Mucosa of descending colon (tissue), 3 donors: ENCODE data around the gene FCHSD2. TPM values are rescaled to one million over a fixed set of nuclear protein-coding genes. Genes with fewer than 3 reads are reported as not detected.
A peak's percentile ranks its signal among the peaks of the same experiment; 100 is the strongest.

ENCODE experiments used
- ATAC-seq: fragments of 200-7000 bp; cut with Tn5 transposase; one replicate; pipeline ENCODE4 v1.9.1; 2020; ENCODE audit warnings: mild to moderate bottlenecking, moderate library complexity
- DNase-seq, 3 donors: peaks; one replicate each; pipeline ENCODE4 v3.0.0-alpha.2; 2020
- H3K36me3 ChIP-seq: fragments of 200-600 bp; one replicate; pipeline ENCODE4 v1.8.0; 2021; ENCODE audit warnings: low read depth, mild to moderate bottlenecking
- H3K4me1 ChIP-seq: fragments of 200-600 bp; one replicate; pipeline ENCODE4 v1.8.0; 2021; ENCODE audit warnings: low read depth, mild to moderate bottlenecking
- H3K4me3 ChIP-seq: fragments of 200-600 bp; one replicate; pipeline ENCODE4 v1.8.0; 2021; ENCODE audit warnings: mild to moderate bottlenecking
- H3K9me3 ChIP-seq: fragments of 200-600 bp; one replicate; pipeline ENCODE4 v1.8.0; 2021; ENCODE audit warnings: mild to moderate bottlenecking
- CTCF ChIP-seq: fragments of 200-600 bp; IDR thresholded peaks from one replicate; pipeline ENCODE4 v1.8.0; 2022; ENCODE audit warnings: antibody characterized with exemption, mild to moderate bottlenecking
- intact Hi-C, 2 donors: fragments of 100-400 bp; cut with DNase I in 1 of 2; cut with micrococcal nuclease in 1 of 2; formaldehyde crosslinking; loops; one replicate each; pipeline versions ENCODE4 v1.11.0 to v1.11.1; 2022; cut with DNase I, micrococcal nuclease
- total RNA-seq, 3 donors: library from RNA; stranded (reverse); fragmentation: NEBNext Ultra II Directional in 2 of 3; extraction: Animal tissue kit (Norgen Biotek cat#: 25700) in 2 of 3; gene quantifications; one replicate each; pipeline versions ENCODE4 v1.2.1 to v1.2.4, GENCODE V29; 2021 to 2023
- donor health status: DM: no; HTN: no; CAD: no; lungs with moderate emphysema.
- donor health status: DM: no; HTN: no; CAD: no.
- donor health status: DM: no; HTN: yes; CAD: no.

The FCHSD2 gene
- total RNA-seq, 3 donors from 2014 or later: 15.7 to 41.6 (median 21.6) TPM

- Histone ChIP-seq H3K36me3 (no peaks in the 10 kb centered on the region), H3K9me3 (no peaks in the 10 kb centered on the region), H3K4me3 (no peak overlapping the region), H3K4me1 (peaks cover 6% of the 10 kb centered on the region)
- peak; percentile 63 for ATAC-seq
- intact Hi-C loops: no loop called here
- peak in 2 of 3 donors; percentile 30 to 42 for DNase-seq
- TF ChIP-seq CTCF: no peak
These were observed 12.1 kb upstream of the FCHSD2 start for GRCh38 chr11:73154178-73154577.

GRCh38 chr11:73152861-73153483 is 10.9 kb upstream of the FCHSD2 start:
- Histone ChIP-seq H3K9me3 (no peaks in the 10 kb centered on the region), H3K4me3 (no peak overlapping the region), H3K4me1 (peaks cover 4% of the 10 kb centered on the region), H3K36me3 (no peaks in the 10 kb centered on the region)
- intact Hi-C loops: no loop called here
- TF ChIP-seq CTCF: no peak
- DNase-seq (peak; percentile 48 to 69 (median 55)), ATAC-seq (peak; percentile 76)

- no peaks in the 10 kb centered on the region for H3K36me3 ChIP-seq
- H3K9me3 ChIP-seq: no peaks in the 10 kb centered on the region
- no peak overlapping the region for H3K4me3 ChIP-seq
- ATAC-seq (peak; percentile 13), DNase-seq (no peak)
- no peak for TF ChIP-seq CTCF
- peaks cover 4% of the 10 kb centered on the region for H3K4me1 ChIP-seq
- intact Hi-C loops: no loop called here
These were observed 10.2 kb upstream of the FCHSD2 start for GRCh38 chr11:73152086-73152853.

GRCh38 chr11:73151416-73151815 is 9.3 kb upstream of the FCHSD2 start:
- Histone ChIP-seq H3K9me3 (no peaks in the 10 kb centered on the region), H3K4me1 (peaks cover 4% of the 10 kb centered on the region), H3K4me3 (no peak overlapping the region), H3K36me3 (no peaks in the 10 kb centered on the region)
- ATAC-seq (no peak), DNase-seq (no peak)
- intact Hi-C loops: no loop called here
- TF ChIP-seq CTCF: no peak

- no peak for TF ChIP-seq CTCF
- DNase-seq: no peak
- H3K9me3 ChIP-seq: no peaks in the 10 kb centered on the region
- H3K4me1 ChIP-seq: no peaks in the 10 kb centered on the region
- ATAC-seq: no peak
- no peaks in the 10 kb centered on the region for H3K36me3 ChIP-seq
- no peak overlapping the region for H3K4me3 ChIP-seq
- intact Hi-C loops: no loop called here
These were observed 7.0 kb upstream of the FCHSD2 start for GRCh38 chr11:73149105-73149504.
